ENCODE data around the gene TXLNB.

TXLNB gene

DNA sequence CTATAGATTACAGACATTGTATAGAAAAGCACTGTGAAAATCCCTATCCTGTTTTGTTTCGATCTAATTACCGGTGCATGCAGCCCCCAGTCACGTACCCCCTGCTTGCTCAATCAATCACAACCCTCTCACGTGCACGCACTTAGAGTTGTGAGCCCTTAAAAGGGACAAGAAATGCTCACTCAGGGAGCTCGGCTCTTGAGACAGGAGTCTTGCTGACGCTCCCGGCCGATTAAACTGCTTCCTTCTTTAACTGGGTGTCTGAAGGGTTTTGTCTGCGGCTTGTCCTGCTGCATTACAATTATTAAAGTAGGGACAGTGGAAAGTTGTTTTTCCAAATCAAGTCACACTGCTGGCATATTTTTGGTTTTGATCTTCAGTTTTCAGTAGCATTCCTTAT, 2.6 kb downstream of the TXLNB start:
- CTCF ChIA-PET = interaction anchor here (0.7 kb wide), 1 partner anchor 124 kb away, joined by 3 read pairs; no protein-coding TSS in a partner anchor

DNA sequence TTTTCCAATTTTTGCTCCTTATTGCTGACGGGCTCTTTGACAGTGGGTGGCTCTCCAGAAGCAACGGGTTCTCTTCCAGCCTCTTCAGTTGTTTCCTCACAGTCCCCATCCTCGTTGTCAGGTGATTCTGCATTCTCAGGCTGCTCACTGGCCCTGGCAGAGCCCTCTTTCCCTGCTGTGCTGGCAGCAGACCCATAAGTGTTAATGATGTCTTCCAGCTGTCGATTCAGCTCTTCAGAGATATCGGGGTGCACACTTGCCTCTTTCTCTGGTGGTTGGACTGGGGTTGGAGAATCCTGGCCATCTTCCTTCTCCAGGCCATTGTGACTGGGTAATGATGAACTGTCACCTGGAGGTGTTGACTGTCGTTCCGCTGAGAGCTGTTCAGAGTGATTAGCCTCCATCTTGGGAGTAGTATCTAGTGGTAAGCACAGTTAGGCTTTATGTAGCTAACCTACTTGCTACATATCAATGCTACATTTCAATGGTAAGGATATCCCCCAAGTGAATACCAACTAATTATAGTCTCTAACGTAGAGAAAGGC, 3.2 kb downstream of the TXLNB start:
- ChIA-PET CTCF (interaction anchor here (0.6 kb wide), 1 partner anchor 476 kb away, joined by 3 read pairs; no protein-coding TSS in a partner anchor), POLR2A (no interaction called here)
- Histone ChIP-seq H3K4me1 (ENCODE audit: control insufficient read depth, insufficient read depth, low read length) (peaks cover 9% of the 10 kb centered on the region), H3K4me3 (ENCODE audit: low read depth, low read length) (no peak overlapping the region), H3K27ac (ENCODE audit: extremely low read depth, low read depth, low read length) (no peak overlapping the region), H3K9me3 (ENCODE audit: control insufficient read depth, insufficient read depth, low read depth, low read length) (no peaks in the 10 kb centered on the region), H3K36me3 (ENCODE audit: control insufficient read depth in 2 of 2, insufficient read depth in 1 of 2, low read length in 2 of 2) (no peaks in the 10 kb centered on the region)
- TF ChIP-seq, protein P1, sequence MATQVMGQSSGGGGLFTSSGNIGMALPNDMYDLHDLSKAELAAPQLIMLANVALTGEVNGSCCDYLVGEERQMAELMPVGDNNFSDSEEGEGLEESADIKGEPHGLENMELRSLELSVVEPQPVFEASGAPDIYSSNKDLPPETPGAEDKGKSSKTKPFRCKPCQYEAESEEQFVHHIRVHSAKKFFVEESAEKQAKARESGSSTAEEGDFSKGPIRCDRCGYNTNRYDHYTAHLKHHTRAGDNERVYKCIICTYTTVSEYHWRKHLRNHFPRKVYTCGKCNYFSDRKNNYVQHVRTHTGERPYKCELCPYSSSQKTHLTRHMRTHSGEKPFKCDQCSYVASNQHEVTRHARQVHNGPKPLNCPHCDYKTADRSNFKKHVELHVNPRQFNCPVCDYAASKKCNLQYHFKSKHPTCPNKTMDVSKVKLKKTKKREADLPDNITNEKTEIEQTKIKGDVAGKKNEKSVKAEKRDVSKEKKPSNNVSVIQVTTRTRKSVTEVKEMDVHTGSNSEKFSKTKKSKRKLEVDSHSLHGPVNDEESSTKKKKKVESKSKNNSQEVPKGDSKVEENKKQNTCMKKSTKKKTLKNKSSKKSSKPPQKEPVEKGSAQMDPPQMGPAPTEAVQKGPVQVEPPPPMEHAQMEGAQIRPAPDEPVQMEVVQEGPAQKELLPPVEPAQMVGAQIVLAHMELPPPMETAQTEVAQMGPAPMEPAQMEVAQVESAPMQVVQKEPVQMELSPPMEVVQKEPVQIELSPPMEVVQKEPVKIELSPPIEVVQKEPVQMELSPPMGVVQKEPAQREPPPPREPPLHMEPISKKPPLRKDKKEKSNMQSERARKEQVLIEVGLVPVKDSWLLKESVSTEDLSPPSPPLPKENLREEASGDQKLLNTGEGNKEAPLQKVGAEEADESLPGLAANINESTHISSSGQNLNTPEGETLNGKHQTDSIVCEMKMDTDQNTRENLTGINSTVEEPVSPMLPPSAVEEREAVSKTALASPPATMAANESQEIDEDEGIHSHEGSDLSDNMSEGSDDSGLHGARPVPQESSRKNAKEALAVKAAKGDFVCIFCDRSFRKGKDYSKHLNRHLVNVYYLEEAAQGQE (tag by site-specific recombination; IDR thresholded peaks at IDR 0.05) = no peak
- TF ChIP-seq, protein P2, sequence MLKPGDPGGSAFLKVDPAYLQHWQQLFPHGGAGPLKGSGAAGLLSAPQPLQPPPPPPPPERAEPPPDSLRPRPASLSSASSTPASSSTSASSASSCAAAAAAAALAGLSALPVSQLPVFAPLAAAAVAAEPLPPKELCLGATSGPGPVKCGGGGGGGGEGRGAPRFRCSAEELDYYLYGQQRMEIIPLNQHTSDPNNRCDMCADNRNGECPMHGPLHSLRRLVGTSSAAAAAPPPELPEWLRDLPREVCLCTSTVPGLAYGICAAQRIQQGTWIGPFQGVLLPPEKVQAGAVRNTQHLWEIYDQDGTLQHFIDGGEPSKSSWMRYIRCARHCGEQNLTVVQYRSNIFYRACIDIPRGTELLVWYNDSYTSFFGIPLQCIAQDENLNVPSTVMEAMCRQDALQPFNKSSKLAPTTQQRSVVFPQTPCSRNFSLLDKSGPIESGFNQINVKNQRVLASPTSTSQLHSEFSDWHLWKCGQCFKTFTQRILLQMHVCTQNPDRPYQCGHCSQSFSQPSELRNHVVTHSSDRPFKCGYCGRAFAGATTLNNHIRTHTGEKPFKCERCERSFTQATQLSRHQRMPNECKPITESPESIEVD (tag by site-specific recombination; IDR thresholded peaks at IDR 0.05) = no peak
- TF ChIP-seq ZFP37 (tag by site-specific recombination; IDR thresholded peaks at IDR 0.05) (no peak), ZNF558 (tag by site-specific recombination; IDR thresholded peaks at IDR 0.05) (no peak), ZNF175 (tag by site-specific recombination; IDR thresholded peaks at IDR 0.05) (no peak), SP2 (tag by site-specific recombination; IDR thresholded peaks at IDR 0.05) (no peak), ZNF544 (tag by site-specific recombination; IDR thresholded peaks at IDR 0.05) (no peak)
- TF ChIP-seq, protein P3, sequence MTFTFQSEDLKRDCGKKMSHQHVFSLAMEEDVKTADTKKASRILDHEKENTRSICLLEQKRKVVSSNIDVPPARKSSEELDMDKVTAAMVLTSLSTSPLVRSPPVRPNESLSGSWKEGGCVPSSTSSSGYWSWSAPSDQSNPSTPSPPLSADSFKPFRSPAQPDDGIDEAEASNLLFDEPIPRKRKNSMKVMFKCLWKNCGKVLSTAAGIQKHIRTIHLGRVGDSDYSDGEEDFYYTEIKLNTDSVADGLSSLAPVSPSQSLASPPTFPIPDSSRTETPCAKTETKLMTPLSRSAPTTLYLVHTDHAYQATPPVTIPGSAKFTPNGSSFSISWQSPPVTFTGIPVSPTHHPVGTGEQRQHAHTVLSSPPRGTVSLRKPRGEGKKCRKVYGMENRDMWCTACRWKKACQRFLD (tag by site-specific recombination; IDR thresholded peaks at IDR 0.05) = no peak

More for the DNA sequence above, 2.6 kb downstream of the TXLNB start:
- Histone ChIP-seq H3K36me3 (ENCODE audit: control insufficient read depth in 2 of 2, insufficient read depth in 1 of 2, low read length in 2 of 2) (no peaks in the 10 kb centered on the region), H3K27ac (ENCODE audit: extremely low read depth, low read depth, low read length) (no peak overlapping the region), H3K4me3 (ENCODE audit: low read depth, low read length) (no peak overlapping the region), H3K9me3 (ENCODE audit: control insufficient read depth, insufficient read depth, low read depth, low read length) (no peaks in the 10 kb centered on the region), H3K4me1 (ENCODE audit: control insufficient read depth, insufficient read depth, low read length) (peaks cover 9% of the 10 kb centered on the region)
- POLR2A ChIA-PET = no interaction called here
- no peak for TF ChIP-seq ZNF24 (tag by site-specific recombination; IDR thresholded peaks at IDR 0.05)
- peak; percentile 85 for TF ChIP-seq SETDB1 (IDR thresholded peaks at IDR 0.05; ENCODE audit: insufficient read length, low read length)
- TF ChIP-seq ZNF76 (tag by site-specific recombination; IDR thresholded peaks at IDR 0.05; ENCODE audit: borderline replicate concordance, low read depth) = no peak
- TF ChIP-seq TRIM28 (IDR thresholded peaks at IDR 0.05; ENCODE audit: borderline replicate concordance, low read length) = peak; percentile 95
- no peak for TF ChIP-seq ZSCAN16 (tag by site-specific recombination; IDR thresholded peaks at IDR 0.05)

DNA sequence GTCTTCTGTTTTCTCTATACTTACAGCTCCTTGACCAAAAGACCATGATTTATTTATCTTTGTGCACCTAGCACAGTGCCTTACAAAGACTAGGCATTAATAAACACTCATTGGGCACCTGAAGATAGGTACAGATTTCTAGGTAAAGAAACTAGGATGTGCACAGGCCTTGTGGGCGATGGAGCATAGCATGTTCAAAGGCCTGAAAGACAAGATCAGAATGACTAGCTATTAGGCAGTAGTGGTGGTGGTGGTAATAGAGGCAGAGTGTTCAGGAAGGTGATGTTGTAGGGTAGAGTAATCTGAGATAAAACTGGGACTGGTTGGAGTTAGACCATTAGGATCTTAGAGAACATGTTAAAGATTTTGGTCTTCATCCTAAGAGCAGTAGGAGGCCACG, 3.9 kb downstream of the TXLNB start:
- H3K9me3 ChIP-seq (ENCODE audit: control insufficient read depth, insufficient read depth, low read depth, low read length) = no peaks in the 10 kb centered on the region
- POLR2A ChIA-PET = interaction anchor here (0.6 kb wide), 1 partner anchor 87 kb away, joined by 4 read pairs; the partner anchor contains the start of gene CITED2
- peaks cover 9% of the 10 kb centered on the region for H3K4me1 ChIP-seq (ENCODE audit: control insufficient read depth, insufficient read depth, low read length)
- H3K4me3 ChIP-seq (ENCODE audit: low read depth, low read length) = no peak overlapping the region
- CTCF ChIA-PET = interaction anchor here (0.6 kb wide), 1 partner anchor 477 kb away, joined by 3 read pairs; no protein-coding TSS in a partner anchor
- H3K36me3 ChIP-seq (ENCODE audit: control insufficient read depth in 2 of 2, insufficient read depth in 1 of 2, low read length in 2 of 2) = no peaks in the 10 kb centered on the region
- no peak overlapping the region for H3K27ac ChIP-seq (ENCODE audit: extremely low read depth, low read depth, low read length)
- no peak for TF ChIP-seq ZNF10 (tag by site-specific recombination; IDR thresholded peaks at IDR 0.05)
- no peak for TF ChIP-seq ZNF768 (tag by site-specific recombination; IDR thresholded peaks at IDR 0.05)
- no peak for TF ChIP-seq ZNF473 (tag by site-specific recombination; IDR thresholded peaks at IDR 0.05)
- no peak for TF ChIP-seq ZFP37 (tag by site-specific recombination; IDR thresholded peaks at IDR 0.05)
- TF ChIP-seq, protein P4, sequence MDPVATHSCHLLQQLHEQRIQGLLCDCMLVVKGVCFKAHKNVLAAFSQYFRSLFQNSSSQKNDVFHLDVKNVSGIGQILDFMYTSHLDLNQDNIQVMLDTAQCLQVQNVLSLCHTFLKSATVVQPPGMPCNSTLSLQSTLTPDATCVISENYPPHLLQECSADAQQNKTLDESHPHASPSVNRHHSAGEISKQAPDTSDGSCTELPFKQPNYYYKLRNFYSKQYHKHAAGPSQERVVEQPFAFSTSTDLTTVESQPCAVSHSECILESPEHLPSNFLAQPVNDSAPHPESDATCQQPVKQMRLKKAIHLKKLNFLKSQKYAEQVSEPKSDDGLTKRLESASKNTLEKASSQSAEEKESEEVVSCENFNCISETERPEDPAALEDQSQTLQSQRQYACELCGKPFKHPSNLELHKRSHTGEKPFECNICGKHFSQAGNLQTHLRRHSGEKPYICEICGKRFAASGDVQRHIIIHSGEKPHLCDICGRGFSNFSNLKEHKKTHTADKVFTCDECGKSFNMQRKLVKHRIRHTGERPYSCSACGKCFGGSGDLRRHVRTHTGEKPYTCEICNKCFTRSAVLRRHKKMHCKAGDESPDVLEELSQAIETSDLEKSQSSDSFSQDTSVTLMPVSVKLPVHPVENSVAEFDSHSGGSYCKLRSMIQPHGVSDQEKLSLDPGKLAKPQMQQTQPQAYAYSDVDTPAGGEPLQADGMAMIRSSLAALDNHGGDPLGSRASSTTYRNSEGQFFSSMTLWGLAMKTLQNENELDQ (tag by site-specific recombination; IDR thresholded peaks at IDR 0.05; ENCODE audit: low read depth) = no peak
- TF ChIP-seq WT1 (tag by site-specific recombination; IDR thresholded peaks at IDR 0.05) = no peak
- no peak for TF ChIP-seq ZNF571 (tag by site-specific recombination; IDR thresholded peaks at IDR 0.05)
- TF ChIP-seq ZNF114 (tag by site-specific recombination; IDR thresholded peaks at IDR 0.05) = no peak
- no peak for TF ChIP-seq KLF1 (tag by site-specific recombination; IDR thresholded peaks at IDR 0.05)
- no peak for TF ChIP-seq BCL11B (tag by site-specific recombination; IDR thresholded peaks at IDR 0.05; ENCODE audit: low read depth)
- no peak for TF ChIP-seq ZNF341 (tag by site-specific recombination; IDR thresholded peaks at IDR 0.05; ENCODE audit: low read depth)
- TF ChIP-seq ZNF510 (tag by site-specific recombination; IDR thresholded peaks at IDR 0.05; ENCODE audit: insufficient replicate concordance) = no peak

Measured in HEK293 (cell line).